ENCODE results near the gene EFCAB8.

Gene EFCAB8

DNA sequence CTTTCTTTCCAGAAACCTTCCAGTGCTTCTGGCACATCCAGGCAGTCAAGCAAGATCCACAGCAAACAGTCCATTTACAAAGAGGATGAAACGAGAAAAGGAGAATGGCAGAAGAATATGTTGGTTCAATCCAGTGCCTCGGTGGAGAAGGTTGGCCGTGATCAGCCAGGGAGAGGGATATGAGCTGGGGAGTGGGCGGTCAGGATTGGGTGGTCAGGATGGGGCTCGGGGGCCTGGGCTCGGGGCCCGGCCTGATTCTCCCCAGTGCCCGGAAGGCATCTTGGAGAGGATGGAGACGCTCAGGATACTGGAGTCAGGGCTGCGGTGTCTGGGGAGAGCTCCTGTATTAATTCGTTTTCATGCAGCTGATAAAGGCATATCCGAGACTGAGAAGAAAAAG, 61.3 kb downstream of the EFCAB8 start:
- Histone ChIP-seq H3K4me3 (ENCODE audit: insufficient read depth, low read depth, low read length) (no peak overlapping the region), H3K27ac (ENCODE audit: insufficient read depth, low read depth, low read length, poor library complexity, severe bottlenecking) (no peak overlapping the region), H3K27me3 (ENCODE audit: control insufficient read depth, insufficient read depth, low read length, poor library complexity, severe bottlenecking) (no peaks in the 10 kb centered on the region), H3K9me3 (ENCODE audit: control insufficient read depth, low read length) (no peaks in the 10 kb centered on the region), H3K36me3 (ENCODE audit: control insufficient read depth, insufficient read depth, low read length) (no peaks in the 10 kb centered on the region), H3K4me1 (ENCODE audit: control insufficient read depth, insufficient read depth, low read length) (no peaks in the 10 kb centered on the region)
- 94 to 95% methylated on average over 12 of the region's 12 CpGs for WGBS, 2 experiments

DNA sequence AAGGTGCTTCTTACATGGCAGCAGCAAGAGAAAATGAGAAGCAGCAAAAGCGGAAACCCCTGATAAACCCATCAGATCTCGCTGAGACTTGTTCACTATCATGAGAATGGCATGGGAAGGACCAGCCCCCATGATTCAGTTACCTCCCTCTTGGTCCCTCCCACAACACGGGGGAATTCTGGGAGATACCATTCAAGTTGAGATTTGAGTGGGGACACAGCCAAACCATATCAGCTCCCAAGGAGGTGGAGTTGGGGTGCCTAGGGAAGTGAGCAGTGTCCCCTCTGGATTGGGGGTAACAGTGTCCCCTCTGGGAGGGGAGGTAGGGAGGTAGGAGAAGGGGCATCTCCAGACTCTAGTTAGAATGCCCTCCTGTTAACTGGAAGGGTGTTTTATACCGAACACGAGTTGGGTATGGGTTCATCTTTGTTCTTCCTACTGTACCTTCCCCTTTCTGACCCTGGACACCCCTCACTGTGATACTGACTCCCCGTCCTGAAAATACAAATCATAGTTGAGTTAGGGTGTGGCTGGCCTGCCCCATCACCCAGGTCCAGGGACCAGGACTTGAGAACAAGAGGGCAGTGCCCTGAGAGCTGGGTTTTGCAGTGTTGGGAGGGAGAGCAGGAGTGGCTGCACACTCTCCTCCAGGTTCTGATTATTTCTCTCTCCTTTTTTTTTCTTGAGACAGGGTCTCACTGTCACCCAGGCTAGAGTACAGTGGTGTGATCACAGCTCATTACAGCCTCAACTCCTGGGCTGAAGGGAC, 62.0 kb downstream of the EFCAB8 start:
- Histone ChIP-seq H3K9me3 (ENCODE audit: control insufficient read depth, low read length) (no peaks in the 10 kb centered on the region), H3K27ac (ENCODE audit: insufficient read depth, low read depth, low read length, poor library complexity, severe bottlenecking) (no peak overlapping the region), H3K4me1 (ENCODE audit: control insufficient read depth, insufficient read depth, low read length) (no peaks in the 10 kb centered on the region), H3K27me3 (ENCODE audit: control insufficient read depth, insufficient read depth, low read length, poor library complexity, severe bottlenecking) (no peaks in the 10 kb centered on the region), H3K4me3 (ENCODE audit: insufficient read depth, low read depth, low read length) (no peak overlapping the region), H3K36me3 (ENCODE audit: control insufficient read depth, insufficient read depth, low read length) (no peaks in the 10 kb centered on the region)
- WGBS, 2 experiments = 88 to 93% methylated on average over 6 of the region's 6 CpGs

DNA sequence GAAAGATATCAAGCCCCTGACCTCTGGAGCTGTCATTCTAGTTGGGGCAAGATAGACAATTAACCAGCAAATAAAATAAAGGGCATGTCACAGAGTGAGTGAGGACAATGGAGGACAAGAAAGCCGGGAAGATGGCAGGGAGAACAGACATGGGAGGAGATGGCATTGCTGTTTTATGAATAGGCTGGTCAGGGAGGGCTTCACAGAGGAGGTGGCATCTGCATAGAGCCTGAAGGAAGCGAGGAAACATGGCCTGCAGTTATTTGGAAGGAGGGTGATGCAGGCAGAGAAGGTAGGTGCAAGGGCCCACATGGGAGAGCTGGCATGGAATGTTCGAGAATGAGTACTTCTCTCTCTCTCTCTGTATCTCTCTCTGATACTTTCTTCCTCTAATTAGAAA, 63.7 kb downstream of the EFCAB8 start:
- no peak overlapping the region for H3K27ac ChIP-seq (ENCODE audit: insufficient read depth, low read depth, low read length, poor library complexity, severe bottlenecking)
- WGBS, 2 experiments = 85 to 93% methylated on average over 3 of the region's 3 CpGs
- H3K4me3 ChIP-seq (ENCODE audit: insufficient read depth, low read depth, low read length) = no peak overlapping the region
- no peaks in the 10 kb centered on the region for H3K4me1 ChIP-seq (ENCODE audit: control insufficient read depth, insufficient read depth, low read length)
- no peaks in the 10 kb centered on the region for H3K27me3 ChIP-seq (ENCODE audit: control insufficient read depth, insufficient read depth, low read length, poor library complexity, severe bottlenecking)
- no peaks in the 10 kb centered on the region for H3K9me3 ChIP-seq (ENCODE audit: control insufficient read depth, low read length)
- no peaks in the 10 kb centered on the region for H3K36me3 ChIP-seq (ENCODE audit: control insufficient read depth, insufficient read depth, low read length)

DNA sequence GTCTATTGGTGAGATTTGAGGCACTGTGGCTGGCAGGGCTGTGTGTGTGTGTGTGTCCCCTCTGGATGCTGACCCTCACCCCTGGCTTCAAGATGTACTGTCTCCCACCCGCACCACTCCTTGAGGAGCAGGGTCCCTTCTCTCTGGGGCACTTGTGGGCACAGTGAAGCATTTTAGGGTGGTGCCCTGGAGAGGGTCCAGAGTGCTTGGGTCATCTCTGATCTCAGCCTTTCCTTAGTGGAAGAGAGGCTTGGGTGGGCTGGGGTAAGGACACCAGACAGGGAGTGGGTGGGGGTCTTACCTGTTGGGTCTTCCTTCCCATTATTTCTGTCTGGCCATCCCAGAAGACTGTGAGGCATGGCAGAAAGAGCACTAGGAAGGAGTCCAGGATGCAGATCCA, 66.1 kb downstream of the EFCAB8 start:
- no peak overlapping the region for H3K27ac ChIP-seq (ENCODE audit: insufficient read depth, low read depth, low read length, poor library complexity, severe bottlenecking)
- H3K27me3 ChIP-seq (ENCODE audit: control insufficient read depth, insufficient read depth, low read length, poor library complexity, severe bottlenecking) = no peaks in the 10 kb centered on the region
- WGBS, 2 experiments = 89 to 93% methylated on average over 1 of the region's 1 CpG
- H3K9me3 ChIP-seq (ENCODE audit: control insufficient read depth, low read length) = no peaks in the 10 kb centered on the region
- H3K4me3 ChIP-seq (ENCODE audit: insufficient read depth, low read depth, low read length) = no peak overlapping the region
- no peaks in the 10 kb centered on the region for H3K4me1 ChIP-seq (ENCODE audit: control insufficient read depth, insufficient read depth, low read length)
- H3K36me3 ChIP-seq (ENCODE audit: control insufficient read depth, insufficient read depth, low read length) = no peaks in the 10 kb centered on the region

DNA sequence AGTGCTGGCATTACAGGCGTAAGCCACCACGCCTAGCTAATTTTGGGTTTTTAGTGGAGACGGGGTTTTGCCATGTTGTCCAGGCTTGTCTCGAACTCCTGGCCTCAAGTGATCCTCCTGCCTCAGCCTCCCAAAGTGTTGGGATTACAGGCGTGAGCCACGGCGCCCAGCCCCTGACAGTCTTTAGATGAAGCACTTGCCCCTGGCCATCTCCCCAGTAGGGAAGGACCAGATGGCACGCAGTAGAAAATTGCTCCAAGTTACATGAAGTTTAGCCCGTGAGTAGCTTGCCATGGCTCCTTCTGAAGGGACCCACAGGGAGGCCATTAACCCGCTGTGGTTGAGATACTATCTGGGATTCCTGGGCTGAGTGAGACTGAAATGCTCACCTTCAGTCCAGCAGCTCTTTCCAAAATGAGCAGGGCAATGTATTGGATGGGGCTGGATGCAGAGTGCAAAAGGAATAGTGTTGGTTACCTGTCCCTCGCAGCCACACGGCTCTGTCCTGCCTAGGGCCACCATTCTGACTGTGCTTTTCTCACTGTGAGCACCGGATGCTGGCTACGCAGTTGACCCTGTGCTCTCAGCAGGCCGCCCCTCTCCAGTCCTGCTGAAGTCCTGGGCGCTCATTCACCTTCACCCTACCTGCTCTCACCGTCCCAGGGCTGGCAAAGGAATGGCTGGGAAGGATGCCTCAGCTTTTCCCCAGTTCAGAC, 66.9 kb downstream of the EFCAB8 start:
- no peak overlapping the region for H3K4me3 ChIP-seq (ENCODE audit: insufficient read depth, low read depth, low read length)
- no peaks in the 10 kb centered on the region for H3K9me3 ChIP-seq (ENCODE audit: control insufficient read depth, low read length)
- no peaks in the 10 kb centered on the region for H3K4me1 ChIP-seq (ENCODE audit: control insufficient read depth, insufficient read depth, low read length)
- 90 to 91% methylated on average over 17 of the region's 17 CpGs for WGBS, 2 experiments
- H3K27me3 ChIP-seq (ENCODE audit: control insufficient read depth, insufficient read depth, low read length, poor library complexity, severe bottlenecking) = no peaks in the 10 kb centered on the region
- H3K36me3 ChIP-seq (ENCODE audit: control insufficient read depth, insufficient read depth, low read length) = no peaks in the 10 kb centered on the region
- H3K27ac ChIP-seq (ENCODE audit: insufficient read depth, low read depth, low read length, poor library complexity, severe bottlenecking) = no peak overlapping the region

DNA sequence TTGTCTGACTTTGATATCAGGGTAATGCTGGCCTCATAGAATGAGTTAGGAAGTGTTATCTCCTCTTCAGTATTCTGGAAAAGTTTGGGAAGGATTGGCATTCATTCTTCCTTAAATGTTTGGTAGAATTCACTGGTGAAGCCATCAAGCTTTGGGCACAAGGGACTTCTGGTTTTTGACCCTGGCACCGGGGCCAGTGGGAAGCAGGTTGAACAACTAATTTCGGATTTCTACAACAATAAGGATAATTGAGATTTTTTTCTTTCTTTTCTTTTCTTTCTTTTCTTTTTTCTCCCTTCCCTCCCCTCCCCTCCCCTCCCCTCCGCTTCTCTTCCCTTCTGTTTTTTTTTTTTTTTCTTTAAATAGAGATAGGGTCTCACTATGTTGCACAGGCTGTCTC, 70.4 kb downstream of the EFCAB8 start:
- no peak overlapping the region for H3K4me3 ChIP-seq (ENCODE audit: insufficient read depth, low read depth, low read length)
- H3K36me3 ChIP-seq (ENCODE audit: control insufficient read depth, insufficient read depth, low read length) = no peaks in the 10 kb centered on the region
- H3K27me3 ChIP-seq (ENCODE audit: control insufficient read depth, insufficient read depth, low read length, poor library complexity, severe bottlenecking) = no peaks in the 10 kb centered on the region
- H3K4me1 ChIP-seq (ENCODE audit: control insufficient read depth, insufficient read depth, low read length) = no peaks in the 10 kb centered on the region
- no peak overlapping the region for H3K27ac ChIP-seq (ENCODE audit: insufficient read depth, low read depth, low read length, poor library complexity, severe bottlenecking)
- no peaks in the 10 kb centered on the region for H3K9me3 ChIP-seq (ENCODE audit: control insufficient read depth, low read length)
- 94 to 100% methylated on average over 1 to 2 of the region's 3 CpGs for WGBS, 2 experiments

DNA sequence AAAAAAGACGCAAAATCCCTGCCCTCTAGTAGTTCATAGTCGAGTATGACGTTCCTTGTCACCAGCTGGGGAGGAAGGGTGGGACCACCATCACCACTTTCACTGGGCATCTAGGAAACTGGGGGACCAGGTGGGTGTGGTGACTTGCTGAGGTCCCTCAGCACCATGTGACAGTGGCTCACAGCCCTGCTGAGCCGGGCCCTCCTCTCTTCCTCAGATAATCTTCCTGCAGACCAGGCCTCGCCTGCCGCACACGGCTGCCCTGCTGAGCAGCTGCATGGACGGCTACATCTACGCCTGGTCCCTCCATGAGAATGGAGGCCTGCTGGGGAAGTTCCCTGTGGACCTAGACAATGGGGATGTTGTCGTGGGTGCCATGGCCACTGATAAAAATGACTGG, 71.5 kb downstream of the EFCAB8 start:
- no peaks in the 10 kb centered on the region for H3K27me3 ChIP-seq (ENCODE audit: control insufficient read depth, insufficient read depth, low read length, poor library complexity, severe bottlenecking)
- no peaks in the 10 kb centered on the region for H3K36me3 ChIP-seq (ENCODE audit: control insufficient read depth, insufficient read depth, low read length)
- WGBS, 2 experiments = 84 to 87% methylated on average over 10 of the region's 10 CpGs
- H3K27ac ChIP-seq (ENCODE audit: insufficient read depth, low read depth, low read length, poor library complexity, severe bottlenecking) = no peak overlapping the region
- H3K4me1 ChIP-seq (ENCODE audit: control insufficient read depth, insufficient read depth, low read length) = no peaks in the 10 kb centered on the region
- H3K9me3 ChIP-seq (ENCODE audit: control insufficient read depth, low read length) = no peaks in the 10 kb centered on the region
- no peak overlapping the region for H3K4me3 ChIP-seq (ENCODE audit: insufficient read depth, low read depth, low read length)

DNA sequence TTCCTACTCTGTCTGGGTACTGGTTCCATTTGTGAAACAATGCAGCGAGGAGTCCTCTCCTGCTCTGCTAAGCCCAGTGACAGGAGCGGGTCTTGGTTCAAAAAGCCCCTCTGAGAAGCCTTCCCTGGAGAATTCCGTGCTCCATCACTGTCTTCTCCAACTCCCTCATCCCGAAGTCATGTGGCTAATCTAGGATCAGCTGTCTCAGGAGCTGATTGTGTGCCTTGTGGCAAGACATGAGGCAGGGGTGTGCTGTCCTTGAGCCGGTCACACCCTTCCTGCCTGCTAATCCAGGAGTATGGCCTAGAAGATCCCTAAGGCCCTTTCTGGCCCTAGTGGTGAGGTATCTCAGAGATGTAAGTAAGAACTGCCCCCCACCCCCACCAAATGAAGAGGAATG, 72.0 kb downstream of the EFCAB8 start:
- Histone ChIP-seq H3K4me1 (ENCODE audit: control insufficient read depth, insufficient read depth, low read length) (no peaks in the 10 kb centered on the region), H3K27ac (ENCODE audit: insufficient read depth, low read depth, low read length, poor library complexity, severe bottlenecking) (no peak overlapping the region), H3K9me3 (ENCODE audit: control insufficient read depth, low read length) (no peaks in the 10 kb centered on the region), H3K36me3 (ENCODE audit: control insufficient read depth, insufficient read depth, low read length) (no peaks in the 10 kb centered on the region), H3K27me3 (ENCODE audit: control insufficient read depth, insufficient read depth, low read length, poor library complexity, severe bottlenecking) (no peaks in the 10 kb centered on the region), H3K4me3 (ENCODE audit: insufficient read depth, low read depth, low read length) (no peak overlapping the region)
- whole genome bisulfite sequencing, 2 experiments = 90 to 91% methylated on average over 5 of the region's 5 CpGs

DNA sequence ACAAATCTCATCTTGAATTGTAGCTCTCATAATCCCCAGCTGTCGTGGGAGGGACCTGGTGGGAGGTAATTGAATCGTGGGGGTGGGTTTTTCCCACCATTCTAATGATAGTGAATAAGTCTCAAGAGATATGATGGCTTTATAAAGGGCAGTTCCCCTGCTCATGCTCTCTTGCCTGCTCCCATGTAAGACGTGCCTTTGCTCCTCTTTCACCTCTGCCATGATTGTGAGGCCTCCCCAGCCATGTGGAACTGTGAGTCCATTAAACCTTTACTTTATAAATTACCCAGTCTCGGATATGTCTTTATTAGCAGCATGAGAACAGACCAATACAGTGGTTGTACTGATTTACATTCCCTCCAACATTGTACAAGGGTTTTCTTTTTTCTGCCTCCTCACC, 75.9 kb downstream of the EFCAB8 start:
- H3K27ac ChIP-seq (ENCODE audit: insufficient read depth, low read depth, low read length, poor library complexity, severe bottlenecking) = no peak overlapping the region
- no peaks in the 10 kb centered on the region for H3K36me3 ChIP-seq (ENCODE audit: control insufficient read depth, insufficient read depth, low read length)
- no peaks in the 10 kb centered on the region for H3K4me1 ChIP-seq (ENCODE audit: control insufficient read depth, insufficient read depth, low read length)
- H3K27me3 ChIP-seq (ENCODE audit: control insufficient read depth, insufficient read depth, low read length, poor library complexity, severe bottlenecking) = no peaks in the 10 kb centered on the region
- H3K4me3 ChIP-seq (ENCODE audit: insufficient read depth, low read depth, low read length) = no peak overlapping the region
- no peaks in the 10 kb centered on the region for H3K9me3 ChIP-seq (ENCODE audit: control insufficient read depth, low read length)
- 75 to 85% methylated on average over 4 of the region's 4 CpGs for WGBS, 2 experiments

DNA sequence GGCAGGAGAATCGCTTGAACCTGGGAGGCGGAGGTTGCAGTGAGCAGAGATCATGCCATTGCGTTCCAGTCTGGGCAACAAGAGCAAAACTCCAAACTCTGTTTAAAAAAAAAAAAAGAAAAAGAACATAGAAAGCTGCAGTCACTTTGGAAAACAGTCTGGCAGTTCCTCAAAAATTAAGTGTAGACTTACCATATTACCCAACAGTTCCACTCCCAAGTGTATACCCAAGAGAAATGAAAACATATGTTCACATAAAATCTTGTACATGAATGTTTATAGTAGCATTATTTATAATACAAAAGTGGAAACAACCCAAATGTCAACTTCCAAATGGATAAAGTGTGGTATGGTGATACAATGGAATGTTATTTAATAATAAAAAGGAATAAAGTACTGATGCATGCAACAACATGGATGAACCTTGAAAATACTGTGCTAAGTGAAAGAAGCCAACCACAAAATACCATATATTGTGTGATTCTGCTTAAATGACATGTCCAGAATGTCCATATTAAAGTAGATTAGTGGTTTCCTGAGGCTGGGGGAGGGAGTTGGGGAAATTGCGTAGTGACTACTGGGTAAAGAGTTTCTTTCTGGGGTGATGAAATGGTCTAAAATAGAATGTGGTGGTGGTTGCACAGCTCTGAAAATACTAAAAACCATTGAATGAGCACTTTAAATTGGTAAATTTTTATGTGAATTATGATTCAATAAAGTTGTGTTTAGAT, 82.6 kb downstream of the EFCAB8 start:
- Histone ChIP-seq H3K36me3 (ENCODE audit: control insufficient read depth, insufficient read depth, low read length) (no peaks in the 10 kb centered on the region), H3K9me3 (ENCODE audit: control insufficient read depth, low read length) (no peaks in the 10 kb centered on the region), H3K27me3 (ENCODE audit: control insufficient read depth, insufficient read depth, low read length, poor library complexity, severe bottlenecking) (no peaks in the 10 kb centered on the region), H3K4me3 (ENCODE audit: insufficient read depth, low read depth, low read length) (no peak overlapping the region), H3K4me1 (ENCODE audit: control insufficient read depth, insufficient read depth, low read length) (no peaks in the 10 kb centered on the region), H3K27ac (ENCODE audit: insufficient read depth, low read depth, low read length, poor library complexity, severe bottlenecking) (no peak overlapping the region)
- 78 to 85% methylated on average over 4 of the region's 4 CpGs for WGBS, 2 experiments

Measured in ectodermal cell (in vitro differentiated cells).